ENCODE measurements around the gene ADAMTSL1.

- TF ChIP-seq ZNF623 (tag by site-specific recombination; IDR thresholded peaks at IDR 0.05): no peak
- no peak for TF ChIP-seq KLF9 (tag by site-specific recombination; IDR thresholded peaks at IDR 0.05; ENCODE audit: low read depth)
- no peak for TF ChIP-seq PRDM1 (tag by site-specific recombination; IDR thresholded peaks at IDR 0.05)
- no peak for TF ChIP-seq OSR2 (tag by site-specific recombination; IDR thresholded peaks at IDR 0.05)
- no peak for TF ChIP-seq CTCF (tag by site-specific recombination; IDR thresholded peaks at IDR 0.05)
- TF ChIP-seq ZNF600 (tag by site-specific recombination; IDR thresholded peaks at IDR 0.05): no peak
- TF ChIP-seq ZNF391 (tag by site-specific recombination; IDR thresholded peaks at IDR 0.05; ENCODE audit: borderline replicate concordance, low read depth): no peak
- TF ChIP-seq ZFP37 (tag by site-specific recombination; IDR thresholded peaks at IDR 0.05): no peak
- TF ChIP-seq ZNF274 (IDR thresholded peaks at IDR 0.05; ENCODE audit: low read length): no peak
- no peak for TF ChIP-seq ZNF274 (tag by site-specific recombination; IDR thresholded peaks at IDR 0.05; ENCODE audit: borderline replicate concordance)
- no peak for TF ChIP-seq MYNN (tag by site-specific recombination; IDR thresholded peaks at IDR 0.05; ENCODE audit: borderline replicate concordance)
- TF ChIP-seq KLF1 (tag by site-specific recombination; IDR thresholded peaks at IDR 0.05): no peak
Measured at GRCh38 chr9:18516965-18517364, 43.0 kb downstream of the ADAMTSL1 start.
